Measurements from ENCODE around the gene SPG7. TPM values are rescaled to one million over a fixed set of nuclear protein-coding genes. Genes with fewer than 3 reads are reported as not detected.
"Not testable (repeated sequence)": the region's sequence is repeated elsewhere in the genome, so short reads cannot be mapped to it uniquely, and the experiment has no call there.

SPG7 gene
- total RNA-seq, 1 experiment from 2014 or later: 82.4 TPM

DNA sequence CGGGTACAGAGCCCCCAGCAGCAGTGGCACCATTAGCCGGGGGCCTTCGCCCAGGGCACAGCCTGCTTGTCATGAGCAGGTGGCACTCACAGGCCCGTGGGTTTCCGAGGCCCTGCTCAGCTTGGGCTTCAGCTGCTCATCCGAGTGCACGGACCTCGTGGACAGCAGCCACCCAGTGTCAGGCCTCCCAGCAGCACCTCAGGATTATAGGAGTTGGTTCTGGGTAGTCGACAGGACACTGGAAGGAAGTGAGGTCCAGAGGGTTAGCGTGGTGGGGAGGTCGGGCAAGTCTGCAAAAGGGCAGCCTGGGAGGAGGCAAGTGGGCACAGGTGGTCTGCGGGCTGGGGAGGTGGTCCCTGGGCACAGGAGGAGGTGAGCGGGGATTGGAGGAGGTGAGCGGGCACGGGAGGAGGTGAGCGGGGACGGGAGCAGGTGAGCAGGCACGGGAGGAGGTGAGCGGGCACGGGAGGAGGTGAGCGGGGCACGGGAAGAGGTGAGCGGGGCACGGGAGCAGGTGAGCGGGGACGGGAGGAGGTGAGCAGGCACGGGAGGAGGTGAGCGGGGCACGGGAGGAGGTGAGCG, 62.2 kb downstream of the SPG7 start:
- BruUV-seq (replicated peaks): no TSS peak
- DNase-seq (ENCODE audit: unreplicated experiment): no peak
- H3K27ac Mint-ChIP-seq (ENCODE audit: low read depth, unreplicated experiment): no peak overlapping the region
- ChIA-PET CTCF (no interaction called here), POLR2A (interaction anchor here (0.7 kb wide), 1 partner anchor 32 kb away, joined by 4 read pairs; no protein-coding TSS in a partner anchor)
- peaks cover 12% of the 10 kb centered on the region for H3K36me3 Mint-ChIP-seq (ENCODE audit: insufficient read depth, unreplicated experiment)
- no peaks in the 10 kb centered on the region for H3K9me3 Mint-ChIP-seq (ENCODE audit: unreplicated experiment)
- peaks cover 2% of the 10 kb centered on the region for H3K4me1 Mint-ChIP-seq (ENCODE audit: insufficient read depth, unreplicated experiment)
- TF ChIP-seq, protein P1, sequence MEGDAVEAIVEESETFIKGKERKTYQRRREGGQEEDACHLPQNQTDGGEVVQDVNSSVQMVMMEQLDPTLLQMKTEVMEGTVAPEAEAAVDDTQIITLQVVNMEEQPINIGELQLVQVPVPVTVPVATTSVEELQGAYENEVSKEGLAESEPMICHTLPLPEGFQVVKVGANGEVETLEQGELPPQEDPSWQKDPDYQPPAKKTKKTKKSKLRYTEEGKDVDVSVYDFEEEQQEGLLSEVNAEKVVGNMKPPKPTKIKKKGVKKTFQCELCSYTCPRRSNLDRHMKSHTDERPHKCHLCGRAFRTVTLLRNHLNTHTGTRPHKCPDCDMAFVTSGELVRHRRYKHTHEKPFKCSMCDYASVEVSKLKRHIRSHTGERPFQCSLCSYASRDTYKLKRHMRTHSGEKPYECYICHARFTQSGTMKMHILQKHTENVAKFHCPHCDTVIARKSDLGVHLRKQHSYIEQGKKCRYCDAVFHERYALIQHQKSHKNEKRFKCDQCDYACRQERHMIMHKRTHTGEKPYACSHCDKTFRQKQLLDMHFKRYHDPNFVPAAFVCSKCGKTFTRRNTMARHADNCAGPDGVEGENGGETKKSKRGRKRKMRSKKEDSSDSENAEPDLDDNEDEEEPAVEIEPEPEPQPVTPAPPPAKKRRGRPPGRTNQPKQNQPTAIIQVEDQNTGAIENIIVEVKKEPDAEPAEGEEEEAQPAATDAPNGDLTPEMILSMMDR (IDR thresholded peaks at IDR 0.05; ENCODE audit: unreplicated experiment): no peak
- intact Hi-C loops (cut with micrococcal nuclease): no loop called here
- no peak overlapping the region for H3K4me3 Mint-ChIP-seq (ENCODE audit: unreplicated experiment)
- H3K27me3 Mint-ChIP-seq (ENCODE audit: insufficient read depth, unreplicated experiment): no peaks in the 10 kb centered on the region

DNA sequence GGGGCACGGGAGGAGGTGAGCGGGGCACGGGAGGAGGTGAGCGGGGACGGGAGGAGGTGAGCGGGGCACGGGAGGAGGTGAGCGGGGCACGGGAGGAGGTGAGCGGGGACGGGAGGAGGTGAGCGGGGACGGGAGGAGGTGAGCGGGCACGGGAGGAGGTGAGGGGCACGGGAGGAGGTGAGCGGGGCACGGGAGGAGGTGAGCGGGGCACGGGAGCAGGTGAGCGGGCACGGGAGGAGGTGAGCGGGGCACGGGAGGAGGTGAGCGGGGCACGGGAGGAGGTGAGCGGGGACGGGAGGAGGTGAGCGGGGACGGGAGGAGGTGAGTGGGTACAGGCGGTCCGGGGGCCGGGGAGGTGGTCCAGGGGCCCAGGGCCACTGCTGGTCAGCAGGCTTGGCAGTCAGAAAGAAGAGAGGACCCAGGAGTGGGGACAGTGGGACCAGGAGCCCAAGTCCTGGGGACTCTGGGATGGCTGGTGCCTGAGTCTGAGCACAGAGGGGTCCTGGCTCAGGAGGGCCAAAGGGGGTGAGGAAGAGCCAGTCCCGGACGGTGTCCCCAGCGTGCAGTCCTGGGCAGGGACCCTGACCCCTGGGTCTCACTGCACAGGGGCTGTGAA, 62.9 kb downstream of the SPG7 start:
- intact Hi-C loops (cut with micrococcal nuclease); DNase-seq (ENCODE audit: unreplicated experiment); POLR2A ChIA-PET: not testable (repeated sequence)

DNA sequence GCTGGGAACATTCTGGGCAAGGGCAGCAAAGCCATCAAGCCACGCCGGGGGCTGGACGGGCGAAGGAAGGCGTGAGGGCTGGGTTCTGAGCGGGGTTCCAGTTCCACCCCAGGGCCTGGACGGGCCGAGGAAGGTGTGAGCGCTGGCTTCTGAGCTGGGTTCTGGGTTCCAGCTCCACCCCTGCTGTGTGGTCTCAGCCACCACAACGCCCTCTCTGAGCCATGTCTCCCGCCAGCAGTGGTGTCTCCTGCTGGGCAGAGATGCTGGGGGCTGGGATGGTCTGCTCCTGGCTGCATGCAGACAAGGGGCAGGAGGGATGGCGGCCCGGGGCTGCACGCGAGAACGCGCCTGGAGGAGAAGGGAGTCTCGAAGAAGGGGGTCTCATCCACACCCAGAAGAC, 63.4 kb downstream of the SPG7 start:
- TF ChIP-seq, protein P1 (IDR thresholded peaks at IDR 0.05; ENCODE audit: unreplicated experiment): no peak
- no peaks in the 10 kb centered on the region for H3K36me3 Mint-ChIP-seq (ENCODE audit: insufficient read depth, unreplicated experiment)
- H3K4me1 Mint-ChIP-seq (ENCODE audit: insufficient read depth, unreplicated experiment): no peaks in the 10 kb centered on the region
- POLR2A ChIA-PET: no interaction called here
- H3K4me3 Mint-ChIP-seq (ENCODE audit: unreplicated experiment): no peak overlapping the region
- DNase-seq (ENCODE audit: unreplicated experiment): no peak
- intact Hi-C loops (cut with micrococcal nuclease): no loop called here
- no peaks in the 10 kb centered on the region for H3K9me3 Mint-ChIP-seq (ENCODE audit: unreplicated experiment)
- no peak overlapping the region for H3K27ac Mint-ChIP-seq (ENCODE audit: low read depth, unreplicated experiment)
- CTCF ChIA-PET: no interaction called here
- no peaks in the 10 kb centered on the region for H3K27me3 Mint-ChIP-seq (ENCODE audit: insufficient read depth, unreplicated experiment)
- no TSS peak for BruUV-seq (replicated peaks)

More for the DNA sequence above, 62.9 kb downstream of the SPG7 start:
- H3K9me3 Mint-ChIP-seq (ENCODE audit: unreplicated experiment); CTCF ChIA-PET; H3K4me3 Mint-ChIP-seq (ENCODE audit: unreplicated experiment); BruUV-seq (replicated peaks); H3K4me1 Mint-ChIP-seq (ENCODE audit: insufficient read depth, unreplicated experiment); H3K27me3 Mint-ChIP-seq (ENCODE audit: insufficient read depth, unreplicated experiment); H3K36me3 Mint-ChIP-seq (ENCODE audit: insufficient read depth, unreplicated experiment); H3K27ac Mint-ChIP-seq (ENCODE audit: low read depth, unreplicated experiment): not testable (repeated sequence)

DNA sequence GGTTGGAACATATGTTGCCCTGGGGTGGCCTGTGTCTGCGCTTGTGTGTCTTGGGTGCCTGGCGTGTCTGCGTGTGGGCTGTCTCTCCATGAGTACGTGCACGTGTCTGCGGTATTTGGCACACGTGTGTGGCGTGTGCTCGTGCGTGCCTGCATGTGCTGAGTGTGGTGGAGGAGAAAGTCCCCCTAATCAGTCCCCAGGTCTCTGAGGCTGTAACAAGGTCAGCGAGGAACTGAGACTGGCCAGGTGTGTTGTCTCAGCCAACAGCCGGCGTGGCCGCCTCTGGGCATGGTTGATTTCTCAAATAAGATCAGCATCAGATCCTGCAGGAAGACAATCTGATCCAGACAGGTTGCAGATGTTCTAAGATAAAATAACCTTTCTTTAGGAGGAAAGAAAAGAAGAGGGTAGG, 63.9 kb downstream of the SPG7 start:
- H3K27ac Mint-ChIP-seq (ENCODE audit: low read depth, unreplicated experiment): no peak overlapping the region
- no TSS peak for BruUV-seq (replicated peaks)
- ChIA-PET POLR2A (no interaction called here), CTCF (no interaction called here)
- DNase-seq (ENCODE audit: unreplicated experiment): no peak
- H3K27me3 Mint-ChIP-seq (ENCODE audit: insufficient read depth, unreplicated experiment): no peaks in the 10 kb centered on the region
- TF ChIP-seq, protein P1 (IDR thresholded peaks at IDR 0.05; ENCODE audit: unreplicated experiment): no peak
- no peaks in the 10 kb centered on the region for H3K4me1 Mint-ChIP-seq (ENCODE audit: insufficient read depth, unreplicated experiment)
- H3K9me3 Mint-ChIP-seq (ENCODE audit: unreplicated experiment): no peaks in the 10 kb centered on the region
- intact Hi-C loops (cut with micrococcal nuclease): no loop called here
- H3K4me3 Mint-ChIP-seq (ENCODE audit: unreplicated experiment): no peak overlapping the region
- H3K36me3 Mint-ChIP-seq (ENCODE audit: insufficient read depth, unreplicated experiment): no peaks in the 10 kb centered on the region
